Measurements from ENCODE around the gene PRTFDC1.

DNA sequence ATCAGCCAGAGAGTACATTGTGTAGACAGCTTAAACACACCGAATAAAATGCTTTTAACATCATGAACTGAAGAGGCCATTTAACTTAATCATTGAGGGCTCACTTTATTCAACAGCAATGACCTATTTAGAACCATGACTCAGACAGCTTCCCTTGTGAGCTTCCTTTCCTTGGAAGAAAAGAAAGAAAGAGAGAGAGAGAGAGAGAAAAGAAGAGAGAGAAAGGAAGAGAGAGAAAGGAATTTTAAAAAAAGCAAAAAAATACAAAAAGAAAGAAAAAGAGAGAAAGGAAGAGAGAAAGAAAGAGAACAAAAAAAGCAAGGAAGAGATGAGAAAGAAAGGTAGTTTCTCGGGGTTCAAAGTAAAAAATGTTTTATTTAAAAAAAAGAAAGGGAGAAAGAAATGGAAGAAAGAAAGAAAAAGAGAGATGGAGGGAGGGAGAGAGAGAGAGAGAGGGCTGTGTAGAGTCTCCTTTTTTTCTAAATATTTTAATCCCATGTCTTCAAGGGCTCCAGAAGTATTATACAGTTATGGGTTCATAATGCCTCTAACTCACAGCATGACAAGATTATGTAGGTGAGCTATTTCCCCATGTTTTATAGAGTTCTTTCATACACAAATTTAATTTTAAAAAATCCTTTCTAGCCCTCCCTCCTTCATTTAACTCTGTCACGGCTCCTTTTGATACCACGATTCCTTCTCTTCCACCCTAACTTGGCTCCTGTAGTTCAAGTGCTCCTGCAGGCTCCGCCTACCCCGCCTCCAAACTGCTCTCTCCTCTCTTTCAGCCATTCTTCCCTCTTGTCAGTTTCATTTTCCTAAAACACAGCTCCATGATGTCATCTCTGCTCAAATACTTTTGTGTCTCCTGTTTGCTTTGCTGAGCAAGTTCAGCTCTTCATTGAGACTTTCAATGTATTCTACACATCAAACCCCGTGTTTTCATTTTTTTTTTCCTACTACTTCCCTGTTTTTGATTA, 85.5 kb downstream of the PRTFDC1 start:
- TF ChIP-seq, protein P1, sequence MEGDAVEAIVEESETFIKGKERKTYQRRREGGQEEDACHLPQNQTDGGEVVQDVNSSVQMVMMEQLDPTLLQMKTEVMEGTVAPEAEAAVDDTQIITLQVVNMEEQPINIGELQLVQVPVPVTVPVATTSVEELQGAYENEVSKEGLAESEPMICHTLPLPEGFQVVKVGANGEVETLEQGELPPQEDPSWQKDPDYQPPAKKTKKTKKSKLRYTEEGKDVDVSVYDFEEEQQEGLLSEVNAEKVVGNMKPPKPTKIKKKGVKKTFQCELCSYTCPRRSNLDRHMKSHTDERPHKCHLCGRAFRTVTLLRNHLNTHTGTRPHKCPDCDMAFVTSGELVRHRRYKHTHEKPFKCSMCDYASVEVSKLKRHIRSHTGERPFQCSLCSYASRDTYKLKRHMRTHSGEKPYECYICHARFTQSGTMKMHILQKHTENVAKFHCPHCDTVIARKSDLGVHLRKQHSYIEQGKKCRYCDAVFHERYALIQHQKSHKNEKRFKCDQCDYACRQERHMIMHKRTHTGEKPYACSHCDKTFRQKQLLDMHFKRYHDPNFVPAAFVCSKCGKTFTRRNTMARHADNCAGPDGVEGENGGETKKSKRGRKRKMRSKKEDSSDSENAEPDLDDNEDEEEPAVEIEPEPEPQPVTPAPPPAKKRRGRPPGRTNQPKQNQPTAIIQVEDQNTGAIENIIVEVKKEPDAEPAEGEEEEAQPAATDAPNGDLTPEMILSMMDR (IDR thresholded peaks at IDR 0.05; ENCODE audit: insufficient read depth, low read length) = no peak
- TF ChIP-seq SPI1 (IDR thresholded peaks at IDR 0.05; ENCODE audit: borderline replicate concordance, low read depth) = no peak
- TF ChIP-seq GABPA (IDR thresholded peaks at IDR 0.05; ENCODE audit: low read depth) = no peak
